HepG2 (cell line): ENCODE results near the gene NPHP4. TPM values are rescaled to one million over a fixed set of nuclear protein-coding genes. Genes with fewer than 3 reads are reported as not detected.
A peak's percentile ranks its signal among the peaks of the same experiment; 100 is the strongest.

ENCODE experiments used
- CBX5 ChIP-seq: sonication (generic); formaldehyde crosslinking; IDR thresholded peaks from 2 replicates; pipeline ENCODE4 v1.4.0; 2020; ENCODE audit warnings: missing genetic modification reagents, borderline replicate concordance
- CTCF ChIP-seq: sonication (generic); formaldehyde crosslinking; IDR thresholded peaks from 2 replicates; pipeline ENCODE4 v1.5.0; 2020; ENCODE audit warnings: mild to moderate bottlenecking, missing genetic modification reagents, moderate library complexity
- HNRNPK ChIP-seq: fragments of 200-400 bp; formaldehyde crosslinking; IDR thresholded peaks from 2 replicates; pipeline ENCODE4 v1.6.1; 2018; ENCODE audit warnings: low read length, low read depth, moderate library complexity, mild to moderate bottlenecking; ENCODE audit not compliant: poor library complexity, severe bottlenecking
- HOXA5 ChIP-seq: sonication (generic); formaldehyde crosslinking; IDR thresholded peaks from 2 replicates; pipeline ENCODE4 v1.4.0; 2020; ENCODE audit warnings: missing genetic modification reagents
- IKZF5 ChIP-seq: IDR thresholded peaks from 2 replicates; pipeline ENCODE4 v1.6.1; 2018; ENCODE audit warnings: missing genetic modification reagents, mild to moderate bottlenecking, missing compliant biosample characterization
- KLF6 ChIP-seq: IDR thresholded peaks from 2 replicates; pipeline ENCODE4 v1.8.0; 2016; ENCODE audit warnings: missing biosample characterization, missing genetic modification reagents
- NAIF1 ChIP-seq: sonication (generic); formaldehyde crosslinking; IDR thresholded peaks from 2 replicates; pipeline ENCODE4 v1.5.0; 2020; ENCODE audit warnings: mild to moderate bottlenecking, missing genetic modification reagents, borderline replicate concordance
- NFE2L2 ChIP-seq: fragments of 150-350 bp; IDR thresholded peaks from 2 replicates; pipeline ENCODE4 v1.6.1; 2014; ENCODE audit warnings: low read length
- PAF1 ChIP-seq: IDR thresholded peaks from 2 replicates; pipeline ENCODE4 v1.6.1; 2016; ENCODE audit warnings: missing genetic modification reagents, missing compliant biosample characterization
- PATZ1 ChIP-seq: sonication (generic); formaldehyde crosslinking; IDR thresholded peaks from 2 replicates; pipeline ENCODE4 v1.4.0; 2020; ENCODE audit warnings: missing genetic modification reagents
- PHB2 ChIP-seq: fragments of 450-650 bp; IDR thresholded peaks from 2 replicates; pipeline ENCODE4 v1.6.1; 2018; ENCODE audit not compliant: partially characterized antibody
- RARG ChIP-seq: sonication (generic); formaldehyde crosslinking; IDR thresholded peaks from 2 replicates; pipeline ENCODE4 v1.4.0; 2020; ENCODE audit warnings: low read depth, mild to moderate bottlenecking, missing genetic modification reagents
- RCOR2 ChIP-seq: IDR thresholded peaks from 2 replicates; pipeline ENCODE4 v1.6.1; 2016; ENCODE audit warnings: missing biosample characterization, missing genetic modification reagents
- SNAPC5 ChIP-seq: sonication (generic); formaldehyde crosslinking; IDR thresholded peaks from 2 replicates; pipeline ENCODE4 v1.8.1; 2023; ENCODE audit warnings: mild to moderate bottlenecking, missing genetic modification reagents, borderline replicate concordance
- SP5 ChIP-seq: IDR thresholded peaks from 2 replicates; pipeline ENCODE4 v1.6.1; 2016; ENCODE audit warnings: low read depth, borderline replicate concordance
- STAG1 ChIP-seq: sonication (generic); formaldehyde crosslinking; IDR thresholded peaks from 2 replicates; pipeline ENCODE4 v1.4.0; 2020; ENCODE audit warnings: missing genetic modification reagents
- STAT6 ChIP-seq: sonication (generic); formaldehyde crosslinking; IDR thresholded peaks from 2 replicates; pipeline ENCODE4 v1.4.0; 2020; ENCODE audit warnings: missing genetic modification reagents, mild to moderate bottlenecking, borderline replicate concordance
- ZNF460 ChIP-seq: sonication (generic); formaldehyde crosslinking; IDR thresholded peaks from 2 replicates; pipeline ENCODE4 v1.5.1; 2020; ENCODE audit warnings: missing genetic modification reagents, mild to moderate bottlenecking, borderline replicate concordance
- ZNF644 ChIP-seq: IDR thresholded peaks from 2 replicates; pipeline ENCODE4 v1.6.1; 2016; ENCODE audit warnings: low read depth
- ZNF7 ChIP-seq: IDR thresholded peaks from 2 replicates; pipeline ENCODE4 v1.6.1; 2016; ENCODE audit warnings: missing biosample characterization, missing genetic modification reagents
- ZNF768 ChIP-seq: sonication (generic); formaldehyde crosslinking; IDR thresholded peaks from 2 replicates; pipeline ENCODE4 v1.4.0; 2020; ENCODE audit warnings: missing genetic modification reagents
- ZNF773 ChIP-seq: sonication (generic); formaldehyde crosslinking; IDR thresholded peaks from 2 replicates; pipeline ENCODE4 v1.4.0; 2020; ENCODE audit warnings: missing genetic modification reagents, borderline replicate concordance
- ZNF776 ChIP-seq: sonication (generic); formaldehyde crosslinking; IDR thresholded peaks from 2 replicates; pipeline ENCODE4 v1.4.0; 2020; ENCODE audit warnings: mild to moderate bottlenecking, missing genetic modification reagents
- ZNF777 ChIP-seq: sonication (generic); formaldehyde crosslinking; IDR thresholded peaks from 2 replicates; pipeline ENCODE4 v1.4.0; 2020; ENCODE audit warnings: missing genetic modification reagents
- ZNF788 ChIP-seq: sonication (generic); formaldehyde crosslinking; IDR thresholded peaks from 2 replicates; pipeline ENCODE4 v1.5.0; 2020; ENCODE audit warnings: mild to moderate bottlenecking, missing genetic modification reagents, borderline replicate concordance
- polyA plus RNA-seq, 8 experiments: library from polyadenylated mRNA; depleted of rRNA in 3 of 8; stranded (reverse) in 7 of 8; unstranded in 1 of 8; fragments of >200 nt; fragmentation: Illumina TruSeq in 4 of 8; extraction: Trizol in 4 of 8; gene quantifications; 2 replicates each; pipeline versions ENCODE4 v1.2.1 to v1.2.3, GENCODE V29; 2011 to 2016; ENCODE audit warnings: low read depth in 4 of 8, missing spikeins in 1 of 8, mixed read lengths in 1 of 8; ENCODE audit not compliant: insufficient read depth in 1 of 8
- total RNA-seq, 5 experiments: library from RNA; depleted of rRNA; stranded (reverse); fragments of >200 nt; fragmentation: Illumina TruSeq; extraction: Trizol; gene quantifications; 2 replicates each; pipeline ENCODE4 v1.2.3, GENCODE V29; 2016; ENCODE audit warnings: low read depth in 1 of 5

The NPHP4 gene
- total and polyA plus RNA-seq, 2 of the 13 experiments (the other 11 are each of a cell fraction or from before 2014, with no cell fraction given) = 4.4 to 6.8 TPM

GRCh38 chr1:5955479-5955977, 36.7 kb downstream of the NPHP4 start (continued):
- TF ChIP-seq HNRNPK = no peak
- no peak for TF ChIP-seq ZNF776
- TF ChIP-seq ZNF460 (CRISPR knock-in tag) = no peak; the same call in 1 of the 2 replicates
- TF ChIP-seq SNAPC5 (CRISPR knock-in tag) = no peak
- no peak for TF ChIP-seq NFE2L2
- peak; percentile 18; the same call in 1 of the 2 replicates for TF ChIP-seq ZNF788 (CRISPR knock-in tag)
- no peak for TF ChIP-seq PAF1
- TF ChIP-seq IKZF5 (CRISPR knock-in tag) = peak; percentile 98
- no peak for TF ChIP-seq ZNF777 (CRISPR knock-in tag)
- TF ChIP-seq PATZ1 (CRISPR knock-in tag) = peak; percentile 46; the same call in 1 of the 2 replicates
- TF ChIP-seq ZNF773 (CRISPR knock-in tag) = no peak
- TF ChIP-seq ZNF7 (CRISPR knock-in tag) = no peak
- no peak for TF ChIP-seq CTCF
- peak; percentile 94 for TF ChIP-seq RCOR2 (CRISPR knock-in tag)
- peak; percentile 37; the same call in 1 of the 2 replicates for TF ChIP-seq STAT6 (CRISPR knock-in tag)
- no peak for TF ChIP-seq RARG (CRISPR knock-in tag)
- peak; percentile 36; the same call in 1 of the 2 replicates for TF ChIP-seq KLF6
- TF ChIP-seq STAG1 (CRISPR knock-in tag) = no peak
- TF ChIP-seq CBX5 = peak; percentile 85; the same call in 1 of the 2 replicates
- no peak for TF ChIP-seq ZNF768 (CRISPR knock-in tag)
- no peak for TF ChIP-seq PHB2
- peak; percentile 64; the same call in 1 of the 2 replicates for TF ChIP-seq NAIF1
- TF ChIP-seq ZNF644 = peak; percentile 78
- peak; percentile 39; the same call in 1 of the 2 replicates for TF ChIP-seq SP5 (CRISPR knock-in tag)
- TF ChIP-seq HOXA5 = no peak
